ENCODE measurements around the gene CTNND2.
A peak's percentile ranks its signal among the peaks of the same experiment; 100 is the strongest.

CTNND2 gene, protein sequence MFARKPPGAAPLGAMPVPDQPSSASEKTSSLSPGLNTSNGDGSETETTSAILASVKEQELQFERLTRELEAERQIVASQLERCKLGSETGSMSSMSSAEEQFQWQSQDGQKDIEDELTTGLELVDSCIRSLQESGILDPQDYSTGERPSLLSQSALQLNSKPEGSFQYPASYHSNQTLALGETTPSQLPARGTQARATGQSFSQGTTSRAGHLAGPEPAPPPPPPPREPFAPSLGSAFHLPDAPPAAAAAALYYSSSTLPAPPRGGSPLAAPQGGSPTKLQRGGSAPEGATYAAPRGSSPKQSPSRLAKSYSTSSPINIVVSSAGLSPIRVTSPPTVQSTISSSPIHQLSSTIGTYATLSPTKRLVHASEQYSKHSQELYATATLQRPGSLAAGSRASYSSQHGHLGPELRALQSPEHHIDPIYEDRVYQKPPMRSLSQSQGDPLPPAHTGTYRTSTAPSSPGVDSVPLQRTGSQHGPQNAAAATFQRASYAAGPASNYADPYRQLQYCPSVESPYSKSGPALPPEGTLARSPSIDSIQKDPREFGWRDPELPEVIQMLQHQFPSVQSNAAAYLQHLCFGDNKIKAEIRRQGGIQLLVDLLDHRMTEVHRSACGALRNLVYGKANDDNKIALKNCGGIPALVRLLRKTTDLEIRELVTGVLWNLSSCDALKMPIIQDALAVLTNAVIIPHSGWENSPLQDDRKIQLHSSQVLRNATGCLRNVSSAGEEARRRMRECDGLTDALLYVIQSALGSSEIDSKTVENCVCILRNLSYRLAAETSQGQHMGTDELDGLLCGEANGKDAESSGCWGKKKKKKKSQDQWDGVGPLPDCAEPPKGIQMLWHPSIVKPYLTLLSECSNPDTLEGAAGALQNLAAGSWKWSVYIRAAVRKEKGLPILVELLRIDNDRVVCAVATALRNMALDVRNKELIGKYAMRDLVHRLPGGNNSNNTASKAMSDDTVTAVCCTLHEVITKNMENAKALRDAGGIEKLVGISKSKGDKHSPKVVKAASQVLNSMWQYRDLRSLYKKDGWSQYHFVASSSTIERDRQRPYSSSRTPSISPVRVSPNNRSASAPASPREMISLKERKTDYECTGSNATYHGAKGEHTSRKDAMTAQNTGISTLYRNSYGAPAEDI (N-terminal part only)

DNA sequence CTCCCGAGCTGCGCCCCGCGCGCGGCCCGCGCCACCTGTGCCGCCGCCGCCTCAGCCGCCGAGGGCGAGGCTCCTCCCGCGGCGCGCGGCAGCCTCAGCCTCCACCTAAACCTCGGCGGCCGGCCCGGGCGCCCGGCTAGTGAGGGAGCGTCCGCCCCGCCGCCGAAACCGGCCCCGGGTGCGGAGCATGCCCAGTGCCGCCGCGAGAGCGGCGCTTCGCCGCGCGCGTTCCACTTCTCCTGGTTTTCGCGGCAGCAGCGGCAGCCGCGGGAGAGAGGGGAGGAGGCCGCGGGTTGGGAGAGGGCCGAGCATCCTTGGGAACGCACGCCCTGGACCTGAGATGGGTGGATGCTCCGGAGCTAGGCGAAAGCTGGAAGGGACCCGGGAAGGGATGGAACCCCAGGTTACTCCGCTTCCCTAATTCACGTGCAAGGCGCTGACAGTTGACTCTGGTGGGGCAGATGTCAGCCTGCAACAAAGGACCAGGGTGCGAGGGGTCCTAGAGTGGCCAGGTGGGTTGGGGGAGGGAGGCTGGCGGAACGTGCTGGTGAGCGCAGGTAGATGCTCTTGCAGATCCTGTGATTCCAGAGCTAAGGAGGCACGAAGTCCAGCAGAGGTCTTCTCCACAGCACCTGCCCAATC lies at the start of gene CTNND2:
TSS of gene CTNND2 (minus strand) at position 182 of the 642 bp plus-strand sequence. CDS start 593 bp downstream, outside the sequence.
- Histone ChIP-seq H3K27me3 (ENCODE audit: insufficient read depth, low read length) (peaks cover 44% of the 10 kb centered on the region), H3K27ac (ENCODE audit: low read depth, low read length) (no peak within 1 kb of the TSS), H3K4me3 (ENCODE audit: low read depth, low read length) (peak within 1 kb of the TSS; percentile 25; the same call in 1 of the 2 replicates), H3K4me1 (ENCODE audit: control insufficient read depth, insufficient read depth, low read length, unreplicated experiment) (no peaks in the 10 kb centered on the region), H3K36me3 (ENCODE audit: insufficient read depth, low read length) (no peaks in the 10 kb centered on the region), H2AFZ (ENCODE audit: low read length, unreplicated experiment) (no peak within 1 kb of the TSS), H3K79me2 (ENCODE audit: control insufficient read depth, insufficient read depth, low read length, unreplicated experiment) (no peaks in the 10 kb centered on the region)

DNA sequence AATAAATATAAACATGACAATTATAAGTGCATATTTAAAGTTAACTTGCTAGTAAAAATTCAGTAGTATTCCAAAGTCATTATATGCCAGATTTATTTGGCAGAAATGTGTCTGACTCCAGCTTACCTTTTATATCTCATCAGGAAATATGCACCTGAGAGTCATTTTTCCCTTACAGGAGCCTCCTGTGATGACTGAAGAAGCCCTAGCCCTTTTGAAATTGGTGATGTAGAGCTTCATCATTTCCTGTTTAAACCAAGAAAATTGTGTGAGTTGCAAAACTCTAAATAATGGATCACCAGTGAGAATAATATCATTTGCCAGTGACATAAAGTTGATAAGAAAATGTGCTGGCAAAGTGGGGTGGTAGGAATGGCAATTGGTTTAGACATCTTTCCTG lies 42.1 kb upstream of the CTNND2 start:
- Histone ChIP-seq H3K36me3 (ENCODE audit: insufficient read depth, low read length) (no peaks in the 10 kb centered on the region), H3K4me1 (ENCODE audit: control insufficient read depth, insufficient read depth, low read length, unreplicated experiment) (no peaks in the 10 kb centered on the region), H3K79me2 (ENCODE audit: control insufficient read depth, insufficient read depth, low read length, unreplicated experiment) (no peaks in the 10 kb centered on the region), H3K27me3 (ENCODE audit: insufficient read depth, low read length) (no peaks in the 10 kb centered on the region), H3K27ac (ENCODE audit: low read depth, low read length) (no peak overlapping the region), H3K4me3 (ENCODE audit: low read depth, low read length) (no peak overlapping the region), H2AFZ (ENCODE audit: low read length, unreplicated experiment) (no peak overlapping the region)

DNA sequence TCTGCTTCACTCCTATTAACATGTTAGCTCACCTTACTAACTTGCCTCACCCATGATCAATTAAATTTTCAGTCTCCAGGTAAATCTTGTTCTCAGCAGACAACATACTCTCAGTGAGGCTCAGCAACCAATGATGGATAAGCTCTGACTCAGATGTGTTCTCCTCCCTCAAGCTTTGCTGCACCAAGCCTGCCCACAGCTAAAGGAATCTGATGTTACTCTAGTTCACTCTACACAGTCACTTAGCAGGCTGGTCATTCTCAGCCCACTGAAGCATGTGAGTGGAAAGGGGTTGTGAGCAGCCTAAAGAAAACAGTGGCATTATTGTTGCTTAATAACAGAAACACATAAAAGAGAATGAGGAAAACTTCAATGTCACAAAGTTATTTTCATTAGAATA lies 37.3 kb upstream of the CTNND2 start:
- Histone ChIP-seq H3K4me3 (ENCODE audit: low read depth, low read length) (no peak overlapping the region), H3K27me3 (ENCODE audit: insufficient read depth, low read length) (no peaks in the 10 kb centered on the region), H3K79me2 (ENCODE audit: control insufficient read depth, insufficient read depth, low read length, unreplicated experiment) (no peaks in the 10 kb centered on the region), H3K27ac (ENCODE audit: low read depth, low read length) (no peak overlapping the region), H3K4me1 (ENCODE audit: control insufficient read depth, insufficient read depth, low read length, unreplicated experiment) (no peaks in the 10 kb centered on the region), H2AFZ (ENCODE audit: low read length, unreplicated experiment) (no peak overlapping the region), H3K36me3 (ENCODE audit: insufficient read depth, low read length) (no peaks in the 10 kb centered on the region)

DNA sequence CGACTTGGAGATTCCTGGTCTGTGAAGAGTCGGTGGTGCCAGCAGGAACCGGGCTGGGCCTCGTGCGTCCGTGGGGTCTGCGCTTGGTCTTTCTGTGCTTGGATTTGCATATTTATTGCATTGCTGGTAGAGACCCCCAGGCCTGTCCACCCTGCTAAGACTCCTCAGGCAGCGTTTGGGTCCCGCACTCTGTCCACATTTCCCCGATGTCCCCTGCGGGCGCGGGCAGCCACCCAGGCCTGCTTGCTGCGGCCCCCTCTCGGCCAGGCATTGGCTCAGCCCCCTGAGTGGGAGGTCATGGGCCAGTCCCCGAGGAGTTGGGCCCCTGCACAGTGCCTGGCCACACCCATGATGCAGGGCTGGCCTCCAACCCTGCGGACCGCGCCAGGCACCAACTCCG lies 27.4 kb upstream of the CTNND2 start:
- no peaks in the 10 kb centered on the region for H3K27me3 ChIP-seq (ENCODE audit: insufficient read depth, low read length)
- H3K27ac ChIP-seq (ENCODE audit: low read depth, low read length), result no peak overlapping the region
- H2AFZ ChIP-seq (ENCODE audit: low read length, unreplicated experiment), result no peak overlapping the region
- no peak overlapping the region for H3K4me3 ChIP-seq (ENCODE audit: low read depth, low read length)
- no peaks in the 10 kb centered on the region for H3K4me1 ChIP-seq (ENCODE audit: control insufficient read depth, insufficient read depth, low read length, unreplicated experiment)
- no peaks in the 10 kb centered on the region for H3K36me3 ChIP-seq (ENCODE audit: insufficient read depth, low read length)
- no peaks in the 10 kb centered on the region for H3K79me2 ChIP-seq (ENCODE audit: control insufficient read depth, insufficient read depth, low read length, unreplicated experiment)

DNA sequence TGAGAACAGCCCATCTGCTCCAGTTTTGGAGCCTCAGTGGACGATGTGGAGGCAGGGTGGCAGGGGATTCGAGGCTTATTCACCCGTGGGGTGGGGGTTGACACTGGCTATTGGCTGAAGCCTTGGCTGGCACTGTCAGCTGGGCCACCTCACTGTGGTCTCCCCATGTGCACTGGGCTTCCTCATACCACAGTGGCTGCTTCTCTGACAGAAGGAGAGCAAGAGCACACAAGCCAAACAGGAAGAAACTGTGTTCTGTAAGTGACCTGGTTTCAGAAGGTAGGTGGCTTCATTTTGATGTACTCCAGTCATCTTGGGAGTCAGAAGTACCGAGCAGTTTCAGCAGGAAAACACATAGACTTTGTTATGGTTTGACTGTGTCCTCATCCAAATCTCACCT lies 24.7 kb upstream of the CTNND2 start:
- Histone ChIP-seq H3K4me1 (ENCODE audit: control insufficient read depth, insufficient read depth, low read length, unreplicated experiment) (no peaks in the 10 kb centered on the region), H2AFZ (ENCODE audit: low read length, unreplicated experiment) (no peak overlapping the region), H3K79me2 (ENCODE audit: control insufficient read depth, insufficient read depth, low read length, unreplicated experiment) (no peaks in the 10 kb centered on the region), H3K27me3 (ENCODE audit: insufficient read depth, low read length) (no peaks in the 10 kb centered on the region), H3K4me3 (ENCODE audit: low read depth, low read length) (no peak overlapping the region), H3K27ac (ENCODE audit: low read depth, low read length) (no peak overlapping the region), H3K36me3 (ENCODE audit: insufficient read depth, low read length) (no peaks in the 10 kb centered on the region)

DNA sequence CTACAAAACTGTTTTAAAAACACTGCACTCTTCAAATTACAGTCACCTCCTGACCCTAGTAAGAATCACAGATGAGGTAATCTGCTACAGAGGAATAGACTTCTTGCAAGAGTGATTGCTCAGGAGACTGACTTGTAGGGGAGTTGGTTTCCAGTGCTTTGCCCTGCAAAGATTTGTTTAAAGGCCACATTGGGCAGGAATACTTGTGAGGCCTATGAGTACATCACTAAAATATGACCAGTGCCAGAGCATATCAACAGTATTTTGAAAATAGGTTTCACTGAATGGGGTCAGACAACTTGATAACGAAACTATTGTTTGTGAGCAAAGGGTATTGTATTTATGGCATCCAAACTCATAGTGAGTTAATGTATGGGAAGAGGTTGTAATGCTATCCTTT lies 21.5 kb upstream of the CTNND2 start:
- Histone ChIP-seq H3K27ac (ENCODE audit: low read depth, low read length) (no peak overlapping the region), H3K79me2 (ENCODE audit: control insufficient read depth, insufficient read depth, low read length, unreplicated experiment) (no peaks in the 10 kb centered on the region), H3K4me3 (ENCODE audit: low read depth, low read length) (no peak overlapping the region), H2AFZ (ENCODE audit: low read length, unreplicated experiment) (no peak overlapping the region), H3K36me3 (ENCODE audit: insufficient read depth, low read length) (no peaks in the 10 kb centered on the region), H3K27me3 (ENCODE audit: insufficient read depth, low read length) (no peaks in the 10 kb centered on the region), H3K4me1 (ENCODE audit: control insufficient read depth, insufficient read depth, low read length, unreplicated experiment) (no peaks in the 10 kb centered on the region)

DNA sequence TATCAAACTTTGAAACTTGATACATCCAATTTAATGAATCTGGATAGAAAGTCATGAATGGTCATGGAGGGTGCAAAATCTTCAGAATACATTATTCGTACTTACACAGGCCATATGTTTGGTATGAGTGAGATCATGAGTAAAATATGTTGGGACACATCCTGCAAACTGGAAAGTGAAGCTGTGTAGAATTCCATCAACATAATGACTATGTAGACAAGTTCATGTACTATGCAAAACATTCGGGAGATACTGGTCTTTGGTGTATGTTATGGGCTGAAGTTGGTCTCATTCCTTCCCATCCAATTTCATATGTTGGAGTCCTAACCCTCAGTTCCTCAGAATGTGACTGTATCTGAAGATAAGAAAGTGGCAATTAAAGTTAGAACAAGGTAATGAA lies 18.1 kb upstream of the CTNND2 start:
- H3K4me3 ChIP-seq (ENCODE audit: low read depth, low read length), result no peak overlapping the region
- H3K27me3 ChIP-seq (ENCODE audit: insufficient read depth, low read length), result no peaks in the 10 kb centered on the region
- no peak overlapping the region for H2AFZ ChIP-seq (ENCODE audit: low read length, unreplicated experiment)
- H3K79me2 ChIP-seq (ENCODE audit: control insufficient read depth, insufficient read depth, low read length, unreplicated experiment), result no peaks in the 10 kb centered on the region
- no peaks in the 10 kb centered on the region for H3K36me3 ChIP-seq (ENCODE audit: insufficient read depth, low read length)
- no peaks in the 10 kb centered on the region for H3K4me1 ChIP-seq (ENCODE audit: control insufficient read depth, insufficient read depth, low read length, unreplicated experiment)
- no peak overlapping the region for H3K27ac ChIP-seq (ENCODE audit: low read depth, low read length)

DNA sequence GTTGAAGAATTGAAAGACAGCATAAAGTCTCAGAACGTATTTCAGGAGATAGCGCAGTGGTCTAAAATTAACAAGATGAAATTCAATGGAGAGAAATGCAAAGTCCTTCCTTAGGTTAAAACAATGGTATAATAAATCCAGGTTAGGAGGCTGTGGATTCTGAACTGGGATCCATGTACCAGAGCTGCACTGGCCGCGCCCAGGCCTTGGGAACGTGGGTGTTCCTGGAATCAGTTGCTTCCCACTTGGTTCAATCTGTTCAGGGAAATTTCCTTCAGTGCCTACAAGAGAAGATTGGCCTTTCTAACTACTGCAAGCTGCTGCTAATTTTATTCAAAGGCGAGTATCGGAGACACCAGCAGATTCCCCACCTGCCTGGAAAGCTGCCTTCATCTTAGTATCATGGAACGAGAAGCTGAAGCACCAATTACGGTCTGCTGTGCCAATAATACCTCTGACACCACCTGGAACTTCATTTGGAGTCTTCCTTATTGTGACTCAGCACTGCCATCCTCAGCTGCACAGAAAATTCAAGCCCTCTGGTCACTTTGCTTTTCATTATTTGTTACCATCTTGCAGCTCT lies 14.3 kb upstream of the CTNND2 start:
- H3K79me2 ChIP-seq (ENCODE audit: control insufficient read depth, insufficient read depth, low read length, unreplicated experiment), result no peaks in the 10 kb centered on the region
- no peak overlapping the region for H3K4me3 ChIP-seq (ENCODE audit: low read depth, low read length)
- H3K27me3 ChIP-seq (ENCODE audit: insufficient read depth, low read length), result no peaks in the 10 kb centered on the region
- H3K36me3 ChIP-seq (ENCODE audit: insufficient read depth, low read length), result no peaks in the 10 kb centered on the region
- H3K4me1 ChIP-seq (ENCODE audit: control insufficient read depth, insufficient read depth, low read length, unreplicated experiment), result no peaks in the 10 kb centered on the region
- H3K27ac ChIP-seq (ENCODE audit: low read depth, low read length), result no peak overlapping the region
- H2AFZ ChIP-seq (ENCODE audit: low read length, unreplicated experiment), result no peak overlapping the region

DNA sequence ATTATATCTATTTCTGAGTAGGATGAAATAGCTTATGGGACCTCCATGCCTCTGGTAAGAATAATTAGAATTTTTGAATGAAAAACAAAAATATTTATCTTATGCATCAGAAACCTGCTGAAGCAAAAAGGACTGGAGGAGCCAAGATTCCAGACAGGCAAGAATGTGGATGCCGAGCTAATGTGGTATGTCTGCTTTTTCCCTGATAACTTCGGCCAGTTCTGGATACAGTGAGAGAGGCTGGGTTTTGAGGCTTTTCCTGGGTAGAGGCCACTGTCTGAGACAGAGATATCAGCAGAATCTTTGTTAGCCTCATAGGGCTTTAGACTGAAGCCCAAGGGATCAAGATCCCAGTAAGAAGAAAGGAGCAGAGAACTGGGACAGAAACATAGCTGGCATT lies 5.2 kb upstream of the CTNND2 start:
- H2AFZ ChIP-seq (ENCODE audit: low read length, unreplicated experiment), result no peak overlapping the region
- H3K79me2 ChIP-seq (ENCODE audit: control insufficient read depth, insufficient read depth, low read length, unreplicated experiment), result no peaks in the 10 kb centered on the region
- no peaks in the 10 kb centered on the region for H3K4me1 ChIP-seq (ENCODE audit: control insufficient read depth, insufficient read depth, low read length, unreplicated experiment)
- H3K27me3 ChIP-seq (ENCODE audit: insufficient read depth, low read length), result peaks cover 16% of the 10 kb centered on the region
- H3K27ac ChIP-seq (ENCODE audit: low read depth, low read length), result no peak overlapping the region
- H3K36me3 ChIP-seq (ENCODE audit: insufficient read depth, low read length), result no peaks in the 10 kb centered on the region
- no peak overlapping the region for H3K4me3 ChIP-seq (ENCODE audit: low read depth, low read length)

DNA sequence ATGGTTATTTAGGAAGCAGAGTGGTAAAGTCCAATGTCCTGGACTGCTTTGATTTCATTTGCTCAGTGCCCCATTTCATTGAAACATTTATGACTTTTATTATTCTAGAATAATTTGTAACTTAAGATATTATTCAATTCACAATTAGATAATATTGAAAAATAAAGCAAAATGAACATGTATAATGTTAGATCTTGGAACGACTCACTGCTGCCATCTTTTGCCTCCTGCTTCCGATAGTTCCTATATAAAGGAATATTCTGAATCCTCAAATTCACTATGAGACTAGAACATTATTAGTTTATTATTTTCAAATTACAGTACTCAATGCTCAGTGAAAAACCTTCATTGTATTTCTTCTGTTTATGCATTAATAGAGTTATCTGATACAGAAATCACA lies 2.3 kb upstream of the CTNND2 start:
- H3K27ac ChIP-seq (ENCODE audit: low read depth, low read length), result no peak overlapping the region
- no peak overlapping the region for H2AFZ ChIP-seq (ENCODE audit: low read length, unreplicated experiment)
- H3K79me2 ChIP-seq (ENCODE audit: control insufficient read depth, insufficient read depth, low read length, unreplicated experiment), result no peaks in the 10 kb centered on the region
- H3K4me3 ChIP-seq (ENCODE audit: low read depth, low read length), result no peak overlapping the region
- H3K36me3 ChIP-seq (ENCODE audit: insufficient read depth, low read length), result no peaks in the 10 kb centered on the region
- H3K4me1 ChIP-seq (ENCODE audit: control insufficient read depth, insufficient read depth, low read length, unreplicated experiment), result no peaks in the 10 kb centered on the region
- peaks cover 42% of the 10 kb centered on the region for H3K27me3 ChIP-seq (ENCODE audit: insufficient read depth, low read length)
